ENCODE data around the gene MACROD2. TPM values are rescaled to one million over a fixed set of nuclear protein-coding genes. Genes with fewer than 3 reads are reported as not detected.

The MACROD2 gene
- total RNA-seq, 1 experiment from 2014 or later, result 3.7 TPM

GRCh38 chr20:15705975-15706374, 1710.7 kb downstream of the MACROD2 start:
- Histone ChIP-seq H3K36me3 (ENCODE audit: control insufficient read depth in 1 of 2, insufficient read depth in 2 of 2, low read length in 2 of 2) (no peaks in the 10 kb centered on the region), H2AFZ (ENCODE audit: low read depth, low read length, poor library complexity, severe bottlenecking) (no peak overlapping the region), H3K27me3 (ENCODE audit: insufficient read depth, low read length) (no peaks in the 10 kb centered on the region), H3K4me3 (replicated peaks in 1 of 2; ENCODE audit: low read depth in 1 of 2, low read length in 2 of 2) (no peak overlapping the region), H3K4me2 (ENCODE audit: low read length) (no peak overlapping the region), H3K9ac (ENCODE audit: low read length) (no peak overlapping the region), H3K9me2 (ENCODE audit: insufficient read depth) (no peaks in the 10 kb centered on the region), H3K9me3 (ENCODE audit: control insufficient read depth in 1 of 2, insufficient read depth in 1 of 2, low read depth in 1 of 2, low read length in 2 of 2) (peaks cover 9 to 11% of the 10 kb centered on the region in 2 experiments; a peak in 2 of 4 replicates), H3K79me2 (ENCODE audit: insufficient read depth, low read length) (no peaks in the 10 kb centered on the region), H3K27ac (ENCODE audit: low read depth, low read length) (no peak overlapping the region), H3K4me1 (ENCODE audit: control insufficient read depth in 1 of 2, insufficient read depth in 2 of 2, low read length in 2 of 2) (no peaks in the 10 kb centered on the region), H4K20me1 (ENCODE audit: insufficient read depth) (no peaks in the 10 kb centered on the region)
- POLR2A ChIA-PET, result no interaction called here
- TF ChIP-seq SP1 (IDR thresholded peaks at IDR 0.05; ENCODE audit: low read depth) (no peak), ATF3 (IDR thresholded peaks at IDR 0.05) (no peak), REST (IDR thresholded peaks at IDR 0.05; ENCODE audit: low read depth) (no peak), CEBPB (IDR thresholded peaks at IDR 0.05; ENCODE audit: low read depth) (no peak), RAD21 (IDR thresholded peaks at IDR 0.05; ENCODE audit: low read depth) (no peak), JUND (IDR thresholded peaks at IDR 0.05) (no peak), EGR1 (IDR thresholded peaks at IDR 0.05; ENCODE audit: low read depth) (no peak), ELF1 (IDR thresholded peaks at IDR 0.05; ENCODE audit: borderline replicate concordance, low read depth) (no peak), YY1 (IDR thresholded peaks at IDR 0.05; ENCODE audit: extremely low read depth, insufficient replicate concordance, low read depth, low read length) (no peak), CBX3 (IDR thresholded peaks at IDR 0.05; ENCODE audit: low read depth) (no peak), TCF7L2 (IDR thresholded peaks at IDR 0.05; ENCODE audit: borderline replicate concordance, extremely low read depth, insufficient read depth, insufficient read length) (no peak), EZH2 (IDR thresholded peaks at IDR 0.05) (no peak), EZH2phosphoT487 (IDR thresholded peaks at IDR 0.05; ENCODE audit: borderline replicate concordance) (no peak), ZNF274 (IDR thresholded peaks at IDR 0.05; ENCODE audit: low read depth, low read length) (no peak), ZFX (IDR thresholded peaks at IDR 0.05) (no peak)
- TF ChIP-seq, protein P1, sequence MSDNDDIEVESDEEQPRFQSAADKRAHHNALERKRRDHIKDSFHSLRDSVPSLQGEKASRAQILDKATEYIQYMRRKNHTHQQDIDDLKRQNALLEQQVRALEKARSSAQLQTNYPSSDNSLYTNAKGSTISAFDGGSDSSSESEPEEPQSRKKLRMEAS (IDR thresholded peaks at IDR 0.05), result no peak
- TF ChIP-seq, protein P2, sequence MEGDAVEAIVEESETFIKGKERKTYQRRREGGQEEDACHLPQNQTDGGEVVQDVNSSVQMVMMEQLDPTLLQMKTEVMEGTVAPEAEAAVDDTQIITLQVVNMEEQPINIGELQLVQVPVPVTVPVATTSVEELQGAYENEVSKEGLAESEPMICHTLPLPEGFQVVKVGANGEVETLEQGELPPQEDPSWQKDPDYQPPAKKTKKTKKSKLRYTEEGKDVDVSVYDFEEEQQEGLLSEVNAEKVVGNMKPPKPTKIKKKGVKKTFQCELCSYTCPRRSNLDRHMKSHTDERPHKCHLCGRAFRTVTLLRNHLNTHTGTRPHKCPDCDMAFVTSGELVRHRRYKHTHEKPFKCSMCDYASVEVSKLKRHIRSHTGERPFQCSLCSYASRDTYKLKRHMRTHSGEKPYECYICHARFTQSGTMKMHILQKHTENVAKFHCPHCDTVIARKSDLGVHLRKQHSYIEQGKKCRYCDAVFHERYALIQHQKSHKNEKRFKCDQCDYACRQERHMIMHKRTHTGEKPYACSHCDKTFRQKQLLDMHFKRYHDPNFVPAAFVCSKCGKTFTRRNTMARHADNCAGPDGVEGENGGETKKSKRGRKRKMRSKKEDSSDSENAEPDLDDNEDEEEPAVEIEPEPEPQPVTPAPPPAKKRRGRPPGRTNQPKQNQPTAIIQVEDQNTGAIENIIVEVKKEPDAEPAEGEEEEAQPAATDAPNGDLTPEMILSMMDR (IDR thresholded peaks at IDR 0.05 in 2 of 3, conservative IDR thresholded peaks at IDR 0.05 in 1 of 3; ENCODE audit: borderline replicate concordance in 1 of 3, insufficient read depth in 1 of 3, low read depth in 2 of 3, low read length in 2 of 3), result no peak
- DNase-seq (ENCODE audit: low read depth, low spot score) (no peak), ATAC-seq (no peak)
- no TSS peak for BruUV-seq (replicated peaks)
- intact Hi-C loops (cut with micrococcal nuclease), result no loop called here
- RAD21 ChIA-PET (ENCODE audit: low non-redundant PET in 1 of 2, low total read pairs in 2 of 2, uncharacterized antibody in 2 of 2, unreplicated experiment in 2 of 2), result no interaction called here
- CTCF ChIA-PET, result no interaction called here

Data from HCT116 (cell line).